Hematopoietic multipotent progenitor cell treated with erythropoietin and hydrocortisone succinate and interleukin-3 and kit ligand, for 8 days (in vitro differentiated cells): Measurements from ENCODE around the gene PXT1.
"Not testable (repeated sequence)": the region's sequence is repeated elsewhere in the genome, so short reads cannot be mapped to it uniquely, and the experiment has no call there.

Experiments used
- DNase-seq: peaks from one replicate; pipeline ENCODE4 v3.0.0-alpha.2; 2015

Gene PXT1

GRCh38 chr6:36442671-36443470 lies at the start of gene PXT1, which contains the start of gene KCTD20:
Gene PXT1 (minus strand): TSS chr6:36442854. CDS start chr6:36426082, 16,772 bp downstream.
Gene KCTD20 (plus strand): TSS chr6:36443000. CDS start chr6:36470098, 27,098 bp downstream.
- DNase-seq: peak; percentile 90

- no peak for DNase-seq
Observed at GRCh38 chr6:36492092-36492491, 49.4 kb upstream of the PXT1 start.

- DNase-seq: no peak
Observed at GRCh38 chr6:36491378-36491965, 48.8 kb upstream of the PXT1 start.

GRCh38 chr6:36489426-36489825 lies 46.8 kb upstream of the PXT1 start:
- DNase-seq: no peak

GRCh38 chr6:36488221-36488620 lies 45.6 kb upstream of the PXT1 start:
- DNase-seq: no peak

- no peak for DNase-seq
Observed at GRCh38 chr6:36487698-36488097, 45.0 kb upstream of the PXT1 start.

GRCh38 chr6:36484736-36485135 lies 42.1 kb upstream of the PXT1 start:
- DNase-seq: no peak

- not testable (repeated sequence) for DNase-seq
Observed at GRCh38 chr6:36483326-36483725, 40.7 kb upstream of the PXT1 start.

- DNase-seq: no peak
Observed at GRCh38 chr6:36479256-36479655, 36.6 kb upstream of the PXT1 start.

- peak; percentile 86 for DNase-seq
Observed at GRCh38 chr6:36478051-36478526, 35.4 kb upstream of the PXT1 start.

GRCh38 chr6:36469946-36470345 lies 27.3 kb upstream of the PXT1 start:
- DNase-seq: no peak

GRCh38 chr6:36469148-36469661 lies 26.6 kb upstream of the PXT1 start:
- no peak for DNase-seq

GRCh38 chr6:36467625-36468024 lies 25.0 kb upstream of the PXT1 start:
- DNase-seq: no peak

- DNase-seq: no peak
Observed at GRCh38 chr6:36464233-36464632, 21.6 kb upstream of the PXT1 start.

- no peak for DNase-seq
Observed at GRCh38 chr6:36463676-36464075, 21.0 kb upstream of the PXT1 start.

GRCh38 chr6:36461646-36462045 lies 19.0 kb upstream of the PXT1 start:
- DNase-seq: no peak

- DNase-seq: no peak
Observed at GRCh38 chr6:36460916-36461315, 18.3 kb upstream of the PXT1 start.

GRCh38 chr6:36459501-36459900 lies 16.8 kb upstream of the PXT1 start:
- DNase-seq: no peak

- DNase-seq: no peak
Observed at GRCh38 chr6:36455486-36456027, 12.9 kb upstream of the PXT1 start.

GRCh38 chr6:36452897-36453296 lies 10.2 kb upstream of the PXT1 start:
- not testable (repeated sequence) for DNase-seq

- DNase-seq: not testable (repeated sequence)
Observed at GRCh38 chr6:36449173-36449572, 6.5 kb upstream of the PXT1 start.

GRCh38 chr6:36445621-36446020 lies 3.0 kb upstream of the PXT1 start:
- DNase-seq: no peak

GRCh38 chr6:36444470-36444869 lies 1.8 kb upstream of the PXT1 start:
- no peak for DNase-seq
